HepG2 (cell line): Measurements from ENCODE around the gene SLC1A2. TPM values are rescaled to one million over a fixed set of nuclear protein-coding genes. Genes with fewer than 3 reads are reported as not detected.

Experiments
- ATAC-seq: fragments of 200-7000 bp; cut with Tn5 transposase; 3 replicates; pipeline ENCODE4 v1.9.1; 2020; ENCODE audit warnings: mild to moderate bottlenecking, moderate library complexity
- BruUV-seq: library from RNA; stranded (reverse); fragments of 400-500 nt; replicated peaks from 2 replicates; lab custom pipeline; 2021; lab: Mats Ljungman, UMichigan
- CTCF ChIA-PET: fragments of 300-600 bp; formaldehyde crosslinking; extraction: SDS; loops from one replicate; lab custom pipeline; 2021; ENCODE audit warnings: low total read pairs, inconsistent platforms, low intra/inter-chr PET ratio; lab: Yijun Ruan, JAX
- POLR2A ChIA-PET: fragments of 350-600 bp; sonication (Branson Sonifier 250); formaldehyde crosslinking; loops from one replicate; lab custom pipeline; 2020; ENCODE audit warnings: antibody characterized with exemption, inconsistent platforms; lab: Yijun Ruan, JAX
- DNase-seq: peaks from one replicate; pipeline ENCODE4 v3.0.0-alpha.2; 2015; ENCODE audit warnings: low spot score
- FAIRE-seq: peaks from 3 replicates; lab custom pipeline; 2011; peaks lifted over from hg19 to GRCh38; lab: Jason Lieb, UNC
- H2AFZ ChIP-seq: one replicate; pipeline ENCODE4 v1.6.1; 2011; ENCODE audit warnings: low read length, inconsistent platforms
- H3K27ac ChIP-seq: fragments of 300-600 bp; 3 replicates; pipeline ENCODE4 v1.8.0; 2011; ENCODE audit warnings: mixed run types, mild to moderate bottlenecking, mixed read lengths, low read length, inconsistent platforms; ENCODE audit not compliant: insufficient read depth; ENCODE audit errors: extremely low read length
- H3K27me3 ChIP-seq, 2 experiments: fragments of 200-600 bp in 1 of 2; 2 replicates in 1 of 2; 3 replicates in 1 of 2; pipeline versions ENCODE4 v1.6.0 to v1.8.0; 2011; ENCODE audit warnings: low read length in 2 of 2, mild to moderate bottlenecking in 2 of 2, moderate library complexity in 2 of 2, inconsistent platforms in 1 of 2; ENCODE audit not compliant: insufficient read depth in 2 of 2, control insufficient read depth in 1 of 2
- H3K36me3 ChIP-seq, 2 experiments: fragments of 200-600 bp in 1 of 2; replicated peaks in 1 of 2; 2 replicates in 1 of 2; 3 replicates in 1 of 2; pipeline versions ENCODE4 v1.5.1 to v1.8.0; 2011; ENCODE audit warnings: low read length in 2 of 2, inconsistent platforms in 1 of 2; ENCODE audit not compliant: insufficient read depth in 2 of 2, control insufficient read depth in 1 of 2
- H3K4me1 ChIP-seq: 2 replicates; pipeline ENCODE4 v1.5.1; 2012; ENCODE audit warnings: low read length, inconsistent platforms; ENCODE audit not compliant: insufficient read depth
- H3K4me2 ChIP-seq: 2 replicates; pipeline ENCODE4 v1.6.0; 2011; ENCODE audit warnings: low read depth, low read length, inconsistent platforms
- H3K4me3 ChIP-seq, 3 experiments: fragments of 200-600 bp in 1 of 3; sonication (generic), shearing (Covaris generic) in 1 of 3; replicated peaks in 1 of 3; 2 replicates each; pipeline ENCODE4 v1.5.1; 2011 to 2016; ENCODE audit warnings: low read length in 3 of 3, inconsistent platforms in 2 of 3, low read depth in 2 of 3, mild to moderate bottlenecking in 2 of 3, control low read depth in 1 of 3, mixed read lengths in 1 of 3; ENCODE audit not compliant: insufficient read depth in 1 of 3
- H3K79me2 ChIP-seq: one replicate; pipeline ENCODE4 v1.6.1; 2011; ENCODE audit warnings: low read length, inconsistent platforms; ENCODE audit not compliant: insufficient read depth
- H3K9ac ChIP-seq: 2 replicates; pipeline ENCODE4 v1.6.0; 2011; ENCODE audit warnings: mild to moderate bottlenecking, low read depth, low read length, inconsistent platforms; ENCODE audit not compliant: insufficient read depth
- H3K9me3 ChIP-seq: 2 replicates; pipeline ENCODE4 v1.5.1; 2012; ENCODE audit warnings: mild to moderate bottlenecking, low read length
- H4K20me1 ChIP-seq: 2 replicates; pipeline ENCODE4 v1.6.0; 2011; ENCODE audit warnings: inconsistent platforms, mild to moderate bottlenecking, low read length, moderate library complexity; ENCODE audit not compliant: insufficient read depth
- ISL2 ChIP-seq: sonication (generic); formaldehyde crosslinking; IDR thresholded peaks from 2 replicates; pipeline ENCODE4 v1.5.0; 2020; ENCODE audit warnings: missing genetic modification reagents
- MAFK ChIP-seq, 2 experiments: IDR thresholded peaks in 1 of 2; conservative IDR thresholded peaks in 1 of 2; 2 replicates each; pipeline ENCODE4 v1.6.1; 2011; ENCODE audit warnings: improper control_type of control experiment in 2 of 2, low read length in 2 of 2
- MTA1 ChIP-seq: sonication (generic); formaldehyde crosslinking; IDR thresholded peaks from 2 replicates; pipeline ENCODE4 v1.4.0; 2020; ENCODE audit warnings: missing genetic modification reagents, mild to moderate bottlenecking, borderline replicate concordance
- MTF2 ChIP-seq: sonication (generic); formaldehyde crosslinking; IDR thresholded peaks from 2 replicates; pipeline ENCODE4 v1.5.0; 2020; ENCODE audit warnings: missing genetic modification reagents, borderline replicate concordance
- NCOA2 ChIP-seq: sonication (generic); formaldehyde crosslinking; IDR thresholded peaks from 2 replicates; pipeline ENCODE4 v1.8.0; 2022; ENCODE audit warnings: inconsistent platforms
- PLRG1 ChIP-seq: fragments of 450-650 bp; conservative IDR thresholded peaks from 2 replicates; pipeline ENCODE4 v1.6.1; 2016
- SMARCE1 ChIP-seq: fragments of 450-650 bp; IDR thresholded peaks from 2 replicates; pipeline ENCODE4 v1.6.1; 2017; ENCODE audit warnings: borderline replicate concordance
- ZNF230 ChIP-seq: sonication (generic); formaldehyde crosslinking; IDR thresholded peaks from 2 replicates; pipeline ENCODE4 v1.4.0; 2020; ENCODE audit warnings: mild to moderate bottlenecking, missing genetic modification reagents
- ZNF564 ChIP-seq: sonication (generic); formaldehyde crosslinking; IDR thresholded peaks from 2 replicates; pipeline ENCODE4 v1.8.1; 2023; ENCODE audit warnings: mild to moderate bottlenecking, missing genetic modification reagents
- ZNF816 ChIP-seq: sonication (generic); formaldehyde crosslinking; IDR thresholded peaks from 2 replicates; pipeline ENCODE4 v1.8.0; 2022; ENCODE audit warnings: missing genetic modification reagents, mild to moderate bottlenecking, borderline replicate concordance
- WGBS: methylation state at CpG from one replicate; pipeline ENCODE4 v1.1.6; 2017; ENCODE audit warnings: low lambda C conversion rate; 5-methylcytosine and 5-hydroxymethylcytosine counted together
- in situ Hi-C: cut with HindIII; loops from 2 replicates; pipeline ENCODE4 v1.10.0; 2017; ENCODE audit warnings: low pct_unique_long_range_greater_than_20kb; ENCODE audit not compliant: extremely low pct_ligation_motif_present
- intact Hi-C: fragments of 100-400 bp; cut with micrococcal nuclease; formaldehyde crosslinking; loops from one replicate; pipeline ENCODE4 v1.10.0; 2022; ENCODE audit not compliant: unreplicated experiment
- polyA plus RNA-seq, 8 experiments: library from polyadenylated mRNA; depleted of rRNA in 3 of 8; stranded (reverse) in 7 of 8; unstranded in 1 of 8; fragments of >200 nt; fragmentation: Illumina TruSeq in 4 of 8; extraction: Trizol in 4 of 8; gene quantifications; 2 replicates each; pipeline versions ENCODE4 v1.2.1 to v1.2.3, GENCODE V29; 2011 to 2016; ENCODE audit warnings: low read depth in 4 of 8, missing spikeins in 1 of 8, mixed read lengths in 1 of 8; ENCODE audit not compliant: insufficient read depth in 1 of 8
- total RNA-seq, 5 experiments: library from RNA; depleted of rRNA; stranded (reverse); fragments of >200 nt; fragmentation: Illumina TruSeq; extraction: Trizol; gene quantifications; 2 replicates each; pipeline ENCODE4 v1.2.3, GENCODE V29; 2016; ENCODE audit warnings: low read depth in 1 of 5
- TF ChIP-seq, protein P1 (sequence below): IDR thresholded peaks from 2 replicates; pipeline ENCODE4 v1.6.1; 2018; ENCODE audit warnings: missing genetic modification reagents, mild to moderate bottlenecking, missing compliant biosample characterization

The SLC1A2 gene
- total and polyA plus RNA-seq, 2 of the 13 experiments (the other 11 are each of a cell fraction or from before 2014, with no cell fraction given) = 23.2 to 43.2 TPM

DNA sequence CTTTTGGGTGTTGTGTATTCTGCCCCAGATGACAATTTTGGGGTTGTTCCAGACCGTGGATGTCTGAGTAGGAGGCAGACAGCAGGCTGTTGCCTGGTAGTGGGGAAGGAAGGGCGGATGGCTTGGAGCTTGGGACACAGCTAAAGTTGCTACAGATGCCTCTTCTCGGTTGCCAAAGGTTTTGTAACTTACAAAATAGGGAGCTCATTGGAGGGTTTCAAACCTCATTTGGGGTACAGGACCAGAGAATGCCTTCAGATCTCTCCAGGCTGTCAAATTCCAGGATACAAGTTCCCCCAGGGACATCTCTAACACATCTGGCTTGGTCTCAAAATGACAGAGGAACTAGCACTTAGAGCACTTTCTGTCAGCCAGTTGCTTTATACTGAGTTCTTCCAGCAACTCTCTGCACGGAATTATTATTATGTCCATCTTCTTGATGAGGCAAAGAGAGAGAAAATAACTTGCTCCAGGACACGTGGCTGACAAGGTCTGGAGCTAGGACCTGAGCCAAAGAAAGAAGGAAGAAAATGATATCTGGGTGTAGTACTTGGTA, 56.0 kb downstream of the SLC1A2 start:
- Histone ChIP-seq H3K4me1 (peaks cover 67% of the 10 kb centered on the region), H3K4me3 (no peak overlapping the region), H4K20me1 (no peaks in the 10 kb centered on the region), H3K79me2 (peaks cover 4% of the 10 kb centered on the region), H3K36me3 (no peaks in the 10 kb centered on the region), H3K27me3 (no peaks in the 10 kb centered on the region; a peak in 1 of 5 replicates), H2AFZ (no peak overlapping the region), H3K9ac (no peak overlapping the region), H3K4me2 (no peak overlapping the region), H3K27ac (no peak overlapping the region), H3K9me3 (peaks cover 7% of the 10 kb centered on the region; the same call in 1 of the 2 replicates)
- TF ChIP-seq NCOA2 (CRISPR knock-in tag) (no peak), MAFK (conservative IDR thresholded peaks at IDR 0.05 in 1 of 2, IDR thresholded peaks at IDR 0.05 in 1 of 2; ENCODE audit: low read length in 2 of 2) (no peak), MTF2 (CRISPR knock-in tag) (no peak), ISL2 (CRISPR knock-in tag) (no peak), ZNF230 (CRISPR knock-in tag) (no peak), SMARCE1 (no peak), MTA1 (no peak), ZNF564 (CRISPR knock-in tag) (no peak), ZNF816 (CRISPR knock-in tag) (no peak), PLRG1 (no peak)
- TF ChIP-seq, protein P1, sequence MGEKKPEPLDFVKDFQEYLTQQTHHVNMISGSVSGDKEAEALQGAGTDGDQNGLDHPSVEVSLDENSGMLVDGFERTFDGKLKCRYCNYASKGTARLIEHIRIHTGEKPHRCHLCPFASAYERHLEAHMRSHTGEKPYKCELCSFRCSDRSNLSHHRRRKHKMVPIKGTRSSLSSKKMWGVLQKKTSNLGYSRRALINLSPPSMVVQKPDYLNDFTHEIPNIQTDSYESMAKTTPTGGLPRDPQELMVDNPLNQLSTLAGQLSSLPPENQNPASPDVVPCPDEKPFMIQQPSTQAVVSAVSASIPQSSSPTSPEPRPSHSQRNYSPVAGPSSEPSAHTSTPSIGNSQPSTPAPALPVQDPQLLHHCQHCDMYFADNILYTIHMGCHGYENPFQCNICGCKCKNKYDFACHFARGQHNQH (CRISPR knock-in tag) = no peak
- BruUV-seq = no TSS peak
- no peak for DNase-seq
- ChIA-PET CTCF (no interaction called here), POLR2A (interaction anchor here (1.2 kb wide), 1 partner anchor 26 kb away, joined by 6 read pairs; no protein-coding TSS in a partner anchor)
- intact Hi-C loops = no loop called here
- 66% methylated on average over 5 of the region's 5 CpGs for WGBS
- in situ Hi-C loops = no loop called here
- no peak for ATAC-seq
- FAIRE-seq = no peak
